HG03457 (cell line): Measurements from ENCODE around the gene PPP4R4.
A peak's percentile ranks its signal among the peaks of the same experiment; 100 is the strongest.

Source experiments
- ATAC-seq: cut with Tn5 transposase; IDR thresholded peaks from one replicate; pipeline ENCODE4 v1.9.1; 2021; ENCODE audit warnings: moderate number of reproducible peaks; ENCODE audit not compliant: unreplicated experiment

Gene PPP4R4

GRCh38 chr14:94173885-94174603 is at the start of gene PPP4R4:
TSS of gene PPP4R4 (plus strand) at chr14:94174322. CDS start at chr14:94174466, 144 bp downstream.
- ATAC-seq, result peak; percentile 62

GRCh38 chr14:94124582-94125377 is 49.3 kb upstream of the PPP4R4 start:
- ATAC-seq, result no peak

GRCh38 chr14:94125659-94126418 is 48.3 kb upstream of the PPP4R4 start:
- ATAC-seq, result no peak

GRCh38 chr14:94126419-94126677 is 47.8 kb upstream of the PPP4R4 start:
- no peak for ATAC-seq

GRCh38 chr14:94126800-94127199 is 47.3 kb upstream of the PPP4R4 start:
- ATAC-seq, result no peak

- no peak for ATAC-seq
Measured at GRCh38 chr14:94127330-94127729, 46.8 kb upstream of the PPP4R4 start.

GRCh38 chr14:94128216-94128839 is 45.8 kb upstream of the PPP4R4 start:
- ATAC-seq, result no peak

- ATAC-seq, result peak; percentile 83
Measured at GRCh38 chr14:94129111-94129757, 44.9 kb upstream of the PPP4R4 start, which contains the start of gene IFI27L2. TSS of gene IFI27L2 (minus strand) at chr14:94129604. CDS start at chr14:94129564, 40 bp downstream.

- ATAC-seq, result no peak
Measured at GRCh38 chr14:94129758-94130414, 44.2 kb upstream of the PPP4R4 start.

- no peak for ATAC-seq
Measured at GRCh38 chr14:94132285-94132887, 41.7 kb upstream of the PPP4R4 start.

GRCh38 chr14:94135476-94135875 is 38.6 kb upstream of the PPP4R4 start:
- no peak for ATAC-seq

- no peak for ATAC-seq
Measured at GRCh38 chr14:94136575-94137331, 37.4 kb upstream of the PPP4R4 start.

GRCh38 chr14:94138251-94138650 is 35.9 kb upstream of the PPP4R4 start:
- no peak for ATAC-seq

GRCh38 chr14:94139006-94139405 is 35.1 kb upstream of the PPP4R4 start:
- ATAC-seq, result no peak

GRCh38 chr14:94139421-94139820 is 34.7 kb upstream of the PPP4R4 start:
- ATAC-seq, result no peak

- ATAC-seq, result no peak
Measured at GRCh38 chr14:94142247-94142646, 31.9 kb upstream of the PPP4R4 start.

GRCh38 chr14:94142836-94143235 is 31.3 kb upstream of the PPP4R4 start:
- ATAC-seq, result no peak

GRCh38 chr14:94143239-94143638 is 30.9 kb upstream of the PPP4R4 start:
- no peak for ATAC-seq

GRCh38 chr14:94143711-94144110 is 30.4 kb upstream of the PPP4R4 start:
- no peak for ATAC-seq
